Gastroesophageal sphincter (tissue), 3 donors: ENCODE results near the gene KLRF2.

Source experiments
- EP300 ChIP-seq: sonication (generic); formaldehyde crosslinking; IDR thresholded peaks from one replicate; pipeline ENCODE4 v1.6.1; 2017; ENCODE audit warnings: antibody characterized with exemption, mild to moderate bottlenecking
- POLR2A ChIP-seq, 2 donors: fragments of 450-650 bp; IDR thresholded peaks; one replicate each; pipeline ENCODE4 v1.6.1; 2017; ENCODE audit warnings: antibody characterized with exemption in 2 of 2, mild to moderate bottlenecking in 2 of 2, moderate library complexity in 1 of 2
- POLR2AphosphoS5 ChIP-seq: sonication (generic); formaldehyde crosslinking; IDR thresholded peaks from one replicate; pipeline ENCODE4 v1.6.1; 2017; ENCODE audit warnings: antibody characterized with exemption
- TF ChIP-seq, protein P1 (sequence below), 4 experiments: fragments of 200-600 bp in 2 of 4; fragments of 450-650 bp in 2 of 4; sonication (generic) in 1 of 4; IDR thresholded peaks; one replicate each; pipeline ENCODE4 v1.5.1; 2017 to 2019; ENCODE audit warnings: antibody characterized with exemption in 4 of 4, mild to moderate bottlenecking in 2 of 4, moderate library complexity in 2 of 4

DNA sequence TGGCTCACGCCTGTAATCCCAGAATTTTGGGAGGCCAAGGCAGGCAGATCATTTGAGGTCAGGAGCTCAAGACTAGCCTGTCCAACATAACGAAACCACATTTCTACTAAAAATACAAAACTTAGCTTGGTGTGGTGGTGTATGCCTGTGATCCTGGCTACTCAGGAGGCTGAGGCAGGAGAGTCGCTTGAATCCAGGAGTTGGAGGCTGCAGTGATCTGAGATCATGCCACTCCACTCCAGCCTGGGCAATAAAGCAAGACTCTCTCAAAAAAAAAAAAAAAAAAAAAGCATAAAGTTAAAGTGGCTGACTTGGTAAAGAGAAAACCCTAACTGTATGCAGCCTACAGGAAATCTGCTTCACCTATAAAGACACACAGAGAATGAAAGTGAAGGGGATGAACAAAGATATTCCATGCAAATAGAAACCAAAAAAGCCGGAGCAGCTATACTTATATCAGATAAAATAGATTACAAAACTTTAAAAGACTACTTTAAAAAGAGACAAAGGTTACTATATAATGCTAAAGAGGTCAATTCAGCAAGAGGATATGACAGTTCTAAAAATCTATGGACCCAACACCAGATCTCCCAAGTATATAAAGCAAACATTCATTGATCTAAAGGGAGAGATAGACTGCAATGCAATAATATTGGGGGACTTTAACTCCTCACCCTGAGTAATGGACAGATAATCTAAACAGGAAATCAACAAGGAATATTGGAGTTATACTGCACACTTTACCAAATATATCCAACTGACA is 16.2 kb upstream of the KLRF2 start:
- TF ChIP-seq POLR2A (IDR thresholded peaks at IDR 0.05) = no peak
- no peak for TF ChIP-seq POLR2AphosphoS5
- TF ChIP-seq, protein P1, sequence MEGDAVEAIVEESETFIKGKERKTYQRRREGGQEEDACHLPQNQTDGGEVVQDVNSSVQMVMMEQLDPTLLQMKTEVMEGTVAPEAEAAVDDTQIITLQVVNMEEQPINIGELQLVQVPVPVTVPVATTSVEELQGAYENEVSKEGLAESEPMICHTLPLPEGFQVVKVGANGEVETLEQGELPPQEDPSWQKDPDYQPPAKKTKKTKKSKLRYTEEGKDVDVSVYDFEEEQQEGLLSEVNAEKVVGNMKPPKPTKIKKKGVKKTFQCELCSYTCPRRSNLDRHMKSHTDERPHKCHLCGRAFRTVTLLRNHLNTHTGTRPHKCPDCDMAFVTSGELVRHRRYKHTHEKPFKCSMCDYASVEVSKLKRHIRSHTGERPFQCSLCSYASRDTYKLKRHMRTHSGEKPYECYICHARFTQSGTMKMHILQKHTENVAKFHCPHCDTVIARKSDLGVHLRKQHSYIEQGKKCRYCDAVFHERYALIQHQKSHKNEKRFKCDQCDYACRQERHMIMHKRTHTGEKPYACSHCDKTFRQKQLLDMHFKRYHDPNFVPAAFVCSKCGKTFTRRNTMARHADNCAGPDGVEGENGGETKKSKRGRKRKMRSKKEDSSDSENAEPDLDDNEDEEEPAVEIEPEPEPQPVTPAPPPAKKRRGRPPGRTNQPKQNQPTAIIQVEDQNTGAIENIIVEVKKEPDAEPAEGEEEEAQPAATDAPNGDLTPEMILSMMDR (IDR thresholded peaks at IDR 0.05) = no peak
- TF ChIP-seq EP300 = no peak
